HG03565 (cell line): ENCODE results near the gene ARID4A.
"Not testable (repeated sequence)": the region's sequence is repeated elsewhere in the genome, so short reads cannot be mapped to it uniquely, and the experiment has no call there.

ENCODE experiments used
- ATAC-seq: cut with Tn5 transposase; IDR thresholded peaks from one replicate; pipeline ENCODE4 v1.9.1; 2021; ENCODE audit warnings: mild to moderate bottlenecking, moderate library complexity; ENCODE audit not compliant: unreplicated experiment

Gene ARID4A

GRCh38 chr14:58362272-58362671 lies 63.9 kb downstream of the ARID4A start:
- not testable (repeated sequence) for ATAC-seq

- ATAC-seq = no peak
These were observed 64.5 kb downstream of the ARID4A start for GRCh38 chr14:58362798-58363412.

GRCh38 chr14:58364316-58364715 lies 66.0 kb downstream of the ARID4A start:
- no peak for ATAC-seq

- ATAC-seq = no peak
These were observed 68.9 kb downstream of the ARID4A start for GRCh38 chr14:58367296-58367695.

- ATAC-seq = no peak
These were observed 70.6 kb downstream of the ARID4A start for GRCh38 chr14:58368956-58369355.

GRCh38 chr14:58376791-58377190 lies 78.4 kb downstream of the ARID4A start:
- no peak for ATAC-seq

- no peak for ATAC-seq
These were observed 92.5 kb downstream of the ARID4A start for GRCh38 chr14:58390830-58391229.

- ATAC-seq = no peak
These were observed 97.1 kb downstream of the ARID4A start for GRCh38 chr14:58395562-58395811.

- peak; percentile 91 for ATAC-seq
These were observed 97.7 kb downstream of the ARID4A start, which contains the start of gene TOMM20L for GRCh38 chr14:58395812-58396788. TOMM20L (plus strand) TSS chr14:58395930; CDS start chr14:58395958, 28 bp downstream.

- ATAC-seq = no peak
These were observed 98.8 kb downstream of the ARID4A start for GRCh38 chr14:58397156-58397555.

GRCh38 chr14:58398495-58398894 lies 100.1 kb downstream of the ARID4A start:
- no peak for ATAC-seq

- no peak for ATAC-seq
These were observed 100.5 kb downstream of the ARID4A start for GRCh38 chr14:58398895-58399294.

- no peak for ATAC-seq
These were observed 103.2 kb downstream of the ARID4A start for GRCh38 chr14:58401587-58401986.

GRCh38 chr14:58408681-58409215 lies 110.4 kb downstream of the ARID4A start:
- no peak for ATAC-seq

- ATAC-seq = no peak
These were observed 116.5 kb downstream of the ARID4A start for GRCh38 chr14:58414845-58415244.

- ATAC-seq = no peak
These were observed 117.5 kb downstream of the ARID4A start for GRCh38 chr14:58415636-58416547.

GRCh38 chr14:58416934-58417333 lies 118.6 kb downstream of the ARID4A start:
- ATAC-seq = not testable (repeated sequence)
